D341Med (cell line): ENCODE measurements around the gene GLIPR2.
A peak's percentile ranks its signal among the peaks of the same experiment; 100 is the strongest.
"Not testable (repeated sequence)": the region's sequence is repeated elsewhere in the genome, so short reads cannot be mapped to it uniquely, and the experiment has no call there.

Experiments used
- DNase-seq: peaks from one replicate; pipeline ENCODE4 v3.0.0; 2012; ENCODE audit warnings: low spot score

The GLIPR2 gene

GRCh38 chr9:36123515-36123914 lies 13.0 kb upstream of the GLIPR2 start:
- DNase-seq = no peak

- no peak for DNase-seq
Measured at GRCh38 chr9:36125062-36125855, 11.3 kb upstream of the GLIPR2 start.

GRCh38 chr9:36126016-36126730 lies 10.4 kb upstream of the GLIPR2 start:
- no peak for DNase-seq

DNA sequence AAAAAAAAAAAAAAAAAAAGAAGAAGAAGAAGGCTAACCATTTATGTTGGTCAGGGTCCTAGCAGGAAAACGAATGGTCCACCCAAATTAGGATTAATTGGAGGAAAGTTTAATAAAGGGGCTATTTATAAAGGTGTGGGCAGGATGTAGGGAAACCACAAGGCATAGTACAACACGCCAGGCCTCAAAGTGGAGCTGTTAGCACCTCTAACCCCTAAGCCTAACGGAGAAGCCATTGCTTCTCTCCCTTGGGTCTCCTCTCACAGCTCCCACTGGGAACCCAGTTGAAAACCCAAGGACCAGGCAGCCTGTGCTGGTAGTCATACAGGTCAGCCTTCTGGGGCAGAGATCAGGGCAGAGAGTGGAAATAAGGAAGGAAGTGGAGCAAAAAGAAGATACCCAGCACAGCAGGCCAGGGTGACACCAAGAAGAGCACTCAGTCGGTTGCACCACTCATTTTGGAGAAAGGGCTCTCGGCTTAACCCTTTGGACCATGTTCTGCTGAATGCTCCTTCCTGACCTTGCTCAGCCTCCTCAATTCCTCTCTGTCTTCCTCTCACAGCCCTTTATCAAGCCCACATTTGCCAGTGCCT lies 8.8 kb upstream of the GLIPR2 start:
- no peak for DNase-seq

GRCh38 chr9:36128349-36128748 lies 8.2 kb upstream of the GLIPR2 start:
- no peak for DNase-seq

GRCh38 chr9:36129139-36129538 lies 7.4 kb upstream of the GLIPR2 start:
- no peak for DNase-seq

GRCh38 chr9:36131666-36132065 lies 4.9 kb upstream of the GLIPR2 start:
- DNase-seq = not testable (repeated sequence)

GRCh38 chr9:36132086-36132485 lies 4.4 kb upstream of the GLIPR2 start:
- DNase-seq = no peak

DNA sequence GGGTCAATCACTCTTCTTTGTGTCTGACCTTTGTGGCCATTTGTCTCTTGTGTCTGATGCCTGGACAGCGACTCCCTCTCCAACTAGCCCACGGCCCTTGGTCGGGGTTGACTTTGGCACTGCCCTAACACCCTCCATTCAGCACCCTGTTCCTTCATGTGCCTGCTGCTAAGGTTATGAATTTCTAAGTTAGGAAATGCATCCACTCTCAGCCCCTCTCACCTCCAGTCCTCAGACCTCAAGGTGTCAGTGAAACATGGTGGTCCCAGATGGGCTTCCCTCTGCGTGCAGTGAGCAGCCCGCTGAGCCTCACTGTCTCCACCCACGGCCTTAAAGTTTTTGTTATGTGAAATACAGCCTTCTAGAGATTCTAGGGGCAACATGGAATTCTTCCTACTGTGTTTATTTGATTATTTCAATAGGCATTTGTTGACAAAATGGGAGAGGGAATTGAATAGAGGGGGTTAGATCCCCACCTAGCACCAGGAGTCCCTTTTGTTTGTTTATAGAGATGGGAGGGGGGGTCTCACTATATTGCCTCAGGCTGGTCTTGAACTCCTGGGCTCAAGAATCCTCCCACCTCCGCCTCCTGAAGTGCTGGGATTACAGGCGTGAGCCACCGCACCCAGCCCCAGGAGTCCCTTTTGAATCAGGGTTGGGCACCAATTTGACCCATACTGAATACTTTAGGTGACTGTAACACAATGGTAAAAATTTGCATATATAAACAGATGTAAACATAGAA lies 1.6 kb upstream of the GLIPR2 start:
- no peak for DNase-seq

DNA sequence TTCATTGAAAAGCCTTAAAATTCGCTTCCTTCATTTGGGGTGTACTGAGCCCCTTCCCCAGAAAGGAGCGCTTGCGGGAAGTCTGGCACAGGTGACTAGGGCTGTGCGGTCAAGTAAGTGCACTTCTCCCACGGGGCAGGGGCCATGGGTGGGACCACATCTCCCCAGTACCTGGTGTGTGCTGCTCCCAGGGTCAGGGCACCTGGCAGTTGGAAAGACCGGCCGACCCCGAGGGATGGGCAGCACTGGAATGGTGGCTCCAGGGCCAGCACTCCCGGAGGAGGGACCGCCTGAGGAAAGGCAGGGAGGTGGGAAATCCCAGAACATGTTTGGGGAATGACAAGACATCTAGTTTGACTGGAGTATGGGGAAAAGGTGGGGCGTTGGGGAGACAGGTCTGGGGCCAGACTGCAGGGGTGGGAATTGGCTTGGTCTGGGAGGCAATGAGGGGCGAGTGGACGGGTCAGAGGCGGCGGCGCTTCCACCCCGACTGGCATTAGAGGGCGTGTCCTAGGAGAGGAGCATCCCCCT lies 727 bp upstream of the GLIPR2 start:
- DNase-seq = no peak

GRCh38 chr9:36136894-36137391 lies 410 bp downstream of the GLIPR2 start:
- no peak for DNase-seq

DNA sequence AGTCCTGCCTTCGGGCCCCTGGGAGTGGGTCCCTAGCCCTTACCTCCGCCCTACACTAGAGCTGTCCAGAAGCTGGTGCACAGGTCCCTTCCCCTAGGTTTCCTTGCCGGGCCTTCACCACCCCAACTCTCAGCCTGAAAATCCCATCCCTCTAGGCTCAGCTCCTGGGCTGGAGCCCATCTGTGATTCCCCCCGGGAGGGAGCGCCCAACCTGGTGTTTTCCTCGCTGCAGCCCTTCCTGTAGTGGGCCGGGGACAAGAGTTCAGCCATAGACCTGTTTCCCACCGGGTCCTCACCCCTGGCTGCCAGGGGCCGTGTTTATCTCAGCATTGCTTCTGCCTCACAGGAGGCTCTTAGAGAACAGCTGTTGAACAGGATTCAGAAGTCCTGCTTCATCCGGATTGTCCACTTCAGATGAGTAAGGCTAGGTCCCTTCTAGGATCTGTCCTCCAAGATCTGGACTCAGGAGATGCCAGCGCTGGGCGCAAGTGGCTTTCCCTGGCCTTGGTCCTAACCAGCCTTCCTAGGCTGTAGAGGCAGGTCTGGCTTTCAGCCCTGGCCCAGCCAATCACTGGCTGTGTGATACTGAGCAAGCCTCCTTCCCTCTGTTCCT lies 965 bp downstream of the GLIPR2 start:
- DNase-seq = peak; percentile 61

- no peak for DNase-seq
Measured at GRCh38 chr9:36138496-36138895, 2.0 kb downstream of the GLIPR2 start.

GRCh38 chr9:36138901-36139300 lies 2.4 kb downstream of the GLIPR2 start:
- no peak for DNase-seq

- DNase-seq = no peak
Measured at GRCh38 chr9:36140086-36141084, 3.9 kb downstream of the GLIPR2 start.

- no peak for DNase-seq
Measured at GRCh38 chr9:36141288-36141687, 4.8 kb downstream of the GLIPR2 start.

- no peak for DNase-seq
Measured at GRCh38 chr9:36141761-36142160, 5.2 kb downstream of the GLIPR2 start.

- DNase-seq = no peak
Measured at GRCh38 chr9:36142510-36143244, 6.1 kb downstream of the GLIPR2 start.

DNA sequence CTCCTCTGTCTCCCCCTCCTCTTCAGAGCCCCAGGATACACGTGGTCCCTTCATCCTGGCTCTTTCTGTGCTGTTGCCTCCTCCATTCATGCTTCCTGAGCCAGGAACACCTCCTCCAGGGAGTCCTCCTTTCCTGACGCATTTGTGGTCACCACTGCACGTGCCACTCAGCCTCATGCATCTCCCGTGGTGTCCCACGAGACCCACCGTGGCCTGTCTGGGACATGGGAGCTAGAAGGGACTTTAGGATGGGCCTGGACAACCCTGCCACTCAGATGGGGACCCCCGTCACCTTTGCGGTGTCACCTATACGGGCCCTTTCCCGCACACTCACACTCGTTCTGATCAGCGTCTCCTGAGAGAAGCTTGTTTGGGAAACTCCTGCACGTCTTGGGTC lies 6.7 kb downstream of the GLIPR2 start:
- no peak for DNase-seq
